ENCODE data around the gene SYF2. TPM values are rescaled to one million over a fixed set of nuclear protein-coding genes. Genes with fewer than 3 reads are reported as not detected.
"Not testable (repeated sequence)": the region's sequence is repeated elsewhere in the genome, so short reads cannot be mapped to it uniquely, and the experiment has no call there.

Gene SYF2
- 10 to 100 TPM; 44.0 to 57.9 (median 48.2) TPM for total RNA-seq
- long read RNA-seq, donor 1, transcript SYF2-201 (7 exons, 1,345 nt) = major isoform, 63 of 73 reads
- long read RNA-seq, donor 1, partial matches to known transcripts = 8 of 73 reads
- long read RNA-seq, donor 1, other reads (novel, unspliced or antisense) = 0 of 73 reads
- long read RNA-seq, donor 2, transcript SYF2-201 (7 exons, 1,345 nt) = major isoform, 21 of 38 reads
- long read RNA-seq, donor 2, partial matches to known transcripts = 15 of 38 reads
- long read RNA-seq, donor 2, other reads (novel, unspliced or antisense) = 0 of 38 reads

- DNase-seq = peak; percentile 90 to 94 (median 93)
- peak; percentile 95 for ATAC-seq
- Histone ChIP-seq H3K4me3 (peak within 1 kb of the TSS; percentile 33), H3K4me1 (ENCODE audit: low read depth) (peaks cover 21% of the 10 kb centered on the region), H3K9me3 (no peaks in the 10 kb centered on the region), H3K36me3 (ENCODE audit: low read depth) (no peaks in the 10 kb centered on the region)
- TF ChIP-seq CTCF (IDR thresholded peaks at IDR 0.05) = no peak
- intact Hi-C loops (cut with DNase I, micrococcal nuclease) = no loop called here
These were observed at the start of gene SYF2 for GRCh38 chr1:25232027-25232865. Gene SYF2 (minus strand): TSS chr1:25232502. CDS start chr1:25232467, 35 bp downstream.

GRCh38 chr1:25279693-25280111 lies 47.4 kb upstream of the SYF2 start:
- intact Hi-C loops (cut with DNase I, micrococcal nuclease); H3K4me3 ChIP-seq; H3K4me1 ChIP-seq (ENCODE audit: low read depth); H3K36me3 ChIP-seq (ENCODE audit: low read depth); DNase-seq; H3K9me3 ChIP-seq; ATAC-seq: not testable (repeated sequence)

- H3K4me3 ChIP-seq, ATAC-seq: not testable (repeated sequence)
These were observed 46.5 kb upstream of the SYF2 start for GRCh38 chr1:25278790-25279189.

GRCh38 chr1:25278358-25278757 lies 46.1 kb upstream of the SYF2 start:
- ATAC-seq; H3K4me3 ChIP-seq; intact Hi-C loops (cut with DNase I, micrococcal nuclease); H3K4me1 ChIP-seq (ENCODE audit: low read depth); DNase-seq; H3K36me3 ChIP-seq (ENCODE audit: low read depth); H3K9me3 ChIP-seq: not testable (repeated sequence)

More at GRCh38 chr1:25278790-25279189, 46.5 kb upstream of the SYF2 start:
- H3K4me1 ChIP-seq (ENCODE audit: low read depth); H3K9me3 ChIP-seq; intact Hi-C loops (cut with DNase I, micrococcal nuclease); DNase-seq; H3K36me3 ChIP-seq (ENCODE audit: low read depth): not testable (repeated sequence)

GRCh38 chr1:25277295-25277694 lies 45.0 kb upstream of the SYF2 start:
- H3K4me3 ChIP-seq; ATAC-seq; intact Hi-C loops (cut with DNase I, micrococcal nuclease); H3K9me3 ChIP-seq; H3K36me3 ChIP-seq (ENCODE audit: low read depth); H3K4me1 ChIP-seq (ENCODE audit: low read depth); DNase-seq: not testable (repeated sequence)

- intact Hi-C loops (cut with DNase I, micrococcal nuclease); ATAC-seq; DNase-seq: not testable (repeated sequence)
These were observed 43.3 kb upstream of the SYF2 start for GRCh38 chr1:25275648-25276047.

GRCh38 chr1:25272238-25272637 lies 39.9 kb upstream of the SYF2 start, which contains the start of gene RHD:
Gene RHD (plus strand): TSS chr1:25272509. CDS start chr1:25272548, 39 bp downstream.
- H3K36me3 ChIP-seq (ENCODE audit: low read depth); ATAC-seq; H3K9me3 ChIP-seq; DNase-seq; H3K4me3 ChIP-seq; intact Hi-C loops (cut with DNase I, micrococcal nuclease); H3K4me1 ChIP-seq (ENCODE audit: low read depth): not testable (repeated sequence)

More at GRCh38 chr1:25275648-25276047, 43.3 kb upstream of the SYF2 start:
- H3K4me1 ChIP-seq (ENCODE audit: low read depth); H3K4me3 ChIP-seq; H3K9me3 ChIP-seq; H3K36me3 ChIP-seq (ENCODE audit: low read depth): not testable (repeated sequence)

GRCh38 chr1:25268143-25268760 lies 36.0 kb upstream of the SYF2 start:
- H3K36me3 ChIP-seq (ENCODE audit: low read depth); H3K9me3 ChIP-seq; DNase-seq; ATAC-seq; H3K4me1 ChIP-seq (ENCODE audit: low read depth); H3K4me3 ChIP-seq; intact Hi-C loops (cut with DNase I, micrococcal nuclease): not testable (repeated sequence)

- H3K9me3 ChIP-seq; H3K4me1 ChIP-seq (ENCODE audit: low read depth); intact Hi-C loops (cut with DNase I, micrococcal nuclease); H3K36me3 ChIP-seq (ENCODE audit: low read depth): not testable (repeated sequence)
- DNase-seq (peak; percentile 78 to 94 (median 82)), ATAC-seq (peak; percentile 98)
- H3K4me3 ChIP-seq = peak overlapping the region; percentile 67
These were observed 35.2 kb upstream of the SYF2 start for GRCh38 chr1:25267288-25268142.

- H3K9me3 ChIP-seq = not testable (repeated sequence)
These were observed 34.4 kb upstream of the SYF2 start for GRCh38 chr1:25266554-25267287.

GRCh38 chr1:25260336-25260735 lies 28.0 kb upstream of the SYF2 start:
- H3K9me3 ChIP-seq; ATAC-seq; H3K36me3 ChIP-seq (ENCODE audit: low read depth); H3K4me1 ChIP-seq (ENCODE audit: low read depth); H3K4me3 ChIP-seq; DNase-seq; intact Hi-C loops (cut with DNase I, micrococcal nuclease): not testable (repeated sequence)

More at GRCh38 chr1:25266554-25267287, 34.4 kb upstream of the SYF2 start:
- intact Hi-C loops (cut with DNase I, micrococcal nuclease); H3K4me1 ChIP-seq (ENCODE audit: low read depth); H3K36me3 ChIP-seq (ENCODE audit: low read depth): not testable (repeated sequence)
- DNase-seq = peak in 1 of 3 donors; percentile 66
- peak overlapping the region; percentile 67 for H3K4me3 ChIP-seq
- ATAC-seq = peak; percentile 67
